ENCODE measurements around the gene FXYD6. TPM values are rescaled to one million over a fixed set of nuclear protein-coding genes. Genes with fewer than 3 reads are reported as not detected.
A peak's percentile ranks its signal among the peaks of the same experiment; 100 is the strongest.

Gene FXYD6
- total RNA-seq, 3 donors from 2014 or later, result 16.0 to 25.0 (median 20.3) TPM

GRCh38 chr11:117918366-117919255, 42.2 kb upstream of the FXYD6 start:
- Histone ChIP-seq H3K4me1 (no peaks in the 10 kb centered on the region), H3K36me3 (no peaks in the 10 kb centered on the region), H3K27me3 (no peaks in the 10 kb centered on the region), H3K27ac (no peak overlapping the region), H3K4me3 (no peak overlapping the region), H3K9me3 (no peaks in the 10 kb centered on the region)
- DNase-seq (ENCODE audit: low spot score in 2 of 2), result peak in 1 of 2 donors; percentile 43
- intact Hi-C loops (cut with DNase I; ENCODE audit: low total_unique reads), result no loop called here
- TF ChIP-seq POLR2AphosphoS5 (IDR thresholded peaks at IDR 0.05) (no peak), CTCF (IDR thresholded peaks at IDR 0.05) (no peak), POLR2A (IDR thresholded peaks at IDR 0.05) (no peak)

- peak in 1 of 2 donors; percentile 15 for DNase-seq (ENCODE audit: low spot score in 2 of 2)
- TF ChIP-seq CTCF (IDR thresholded peaks at IDR 0.05) (no peak), POLR2A (IDR thresholded peaks at IDR 0.05) (no peak), POLR2AphosphoS5 (IDR thresholded peaks at IDR 0.05) (no peak)
- H3K27ac ChIP-seq, result no peak overlapping the region
- H3K27me3 ChIP-seq, result no peaks in the 10 kb centered on the region
- no peaks in the 10 kb centered on the region for H3K4me1 ChIP-seq
- intact Hi-C loops (cut with DNase I; ENCODE audit: low total_unique reads), result no loop called here
- no peaks in the 10 kb centered on the region for H3K9me3 ChIP-seq
- no peaks in the 10 kb centered on the region for H3K36me3 ChIP-seq
- H3K4me3 ChIP-seq, result no peak overlapping the region
Observed at GRCh38 chr11:117917591-117918151, 41.2 kb upstream of the FXYD6 start.

GRCh38 chr11:117916956-117917355, 40.5 kb upstream of the FXYD6 start:
- TF ChIP-seq POLR2A (IDR thresholded peaks at IDR 0.05), result no peak
- TF ChIP-seq POLR2AphosphoS5 (IDR thresholded peaks at IDR 0.05), result no peak
- no peak for TF ChIP-seq CTCF (IDR thresholded peaks at IDR 0.05)
- DNase-seq (ENCODE audit: low spot score in 2 of 2), result peak in 1 of 2 donors; percentile 43
- Histone ChIP-seq H3K4me3 (no peak overlapping the region), H3K27me3 (no peaks in the 10 kb centered on the region), H3K9me3 (no peaks in the 10 kb centered on the region), H3K27ac (no peak overlapping the region), H3K36me3 (no peaks in the 10 kb centered on the region), H3K4me1 (no peaks in the 10 kb centered on the region)
- intact Hi-C loops (cut with DNase I; ENCODE audit: low total_unique reads), result no loop called here

- Histone ChIP-seq H3K4me1 (no peaks in the 10 kb centered on the region), H3K36me3 (no peaks in the 10 kb centered on the region), H3K4me3 (no peak overlapping the region), H3K9me3 (no peaks in the 10 kb centered on the region), H3K27ac (no peak overlapping the region), H3K27me3 (no peaks in the 10 kb centered on the region)
- TF ChIP-seq POLR2AphosphoS5 (IDR thresholded peaks at IDR 0.05) (no peak), POLR2A (IDR thresholded peaks at IDR 0.05) (no peak), CTCF (IDR thresholded peaks at IDR 0.05) (no peak)
- intact Hi-C loops (cut with DNase I; ENCODE audit: low total_unique reads), result no loop called here
- DNase-seq (ENCODE audit: low spot score in 2 of 2), result peak in 1 of 2 donors; percentile 10
Observed at GRCh38 chr11:117915672-117916235, 39.3 kb upstream of the FXYD6 start.

Data from breast epithelium (tissue), 4 donors.